RCC 7860 (cell line): ENCODE data around the gene EYA2.

Experiments
- DNase-seq: peaks from one replicate; pipeline ENCODE4 v3.0.0-alpha.2; 2015; ENCODE audit warnings: low spot score
- FAIRE-seq: peaks from 2 replicates; lab custom pipeline; 2012; peaks lifted over from hg19 to GRCh38; lab: Jason Lieb, UNC

The EYA2 gene

DNA sequence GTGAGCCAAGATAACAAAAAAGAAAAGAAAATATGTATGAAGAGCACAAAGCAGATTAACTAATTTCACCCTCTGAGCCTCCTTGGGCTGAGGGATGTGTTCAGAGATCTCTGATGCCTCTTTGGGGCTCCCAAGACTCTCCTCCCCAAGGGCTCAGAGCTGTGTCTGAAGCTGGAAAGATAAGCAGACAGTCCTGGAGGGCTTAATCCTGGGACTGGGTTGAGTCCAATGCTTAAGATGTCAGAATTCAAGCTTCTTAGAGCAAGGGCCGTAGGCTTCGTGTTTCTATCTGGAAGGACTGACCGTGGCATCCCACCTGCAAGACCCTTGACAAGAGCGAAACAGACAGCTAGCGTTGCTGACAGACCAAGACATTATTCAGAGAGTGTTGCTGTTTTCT lies 232.9 kb downstream of the EYA2 start:
- DNase-seq: no peak
- FAIRE-seq: no peak

DNA sequence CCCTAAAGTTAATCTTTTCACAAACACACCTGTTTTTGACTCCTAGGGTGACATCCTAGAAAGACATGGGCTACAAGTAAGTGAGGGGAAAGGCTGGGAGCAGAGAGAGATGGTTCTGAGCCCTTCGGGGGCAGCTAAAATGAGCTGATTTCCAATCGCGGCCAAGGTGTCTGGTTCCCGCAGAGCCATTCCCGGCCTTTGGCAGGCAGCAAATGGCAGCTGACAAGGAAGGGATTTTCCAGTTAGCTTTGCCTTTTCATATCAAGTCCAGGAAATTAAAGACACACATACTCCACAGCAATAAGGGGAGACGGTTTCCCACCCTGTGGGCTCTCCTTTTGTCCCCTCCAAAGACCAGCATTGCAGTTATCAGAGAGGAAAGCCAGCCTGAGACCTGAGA lies 233.4 kb downstream of the EYA2 start:
- DNase-seq: no peak
- no peak for FAIRE-seq

- FAIRE-seq: no peak
- no peak for DNase-seq
Observed at GRCh38 chr20:47129306-47129705, 234.7 kb downstream of the EYA2 start.

GRCh38 chr20:47133809-47134456 lies 239.3 kb downstream of the EYA2 start:
- FAIRE-seq: peak; percentile 73
- DNase-seq: peak; percentile 13

DNA sequence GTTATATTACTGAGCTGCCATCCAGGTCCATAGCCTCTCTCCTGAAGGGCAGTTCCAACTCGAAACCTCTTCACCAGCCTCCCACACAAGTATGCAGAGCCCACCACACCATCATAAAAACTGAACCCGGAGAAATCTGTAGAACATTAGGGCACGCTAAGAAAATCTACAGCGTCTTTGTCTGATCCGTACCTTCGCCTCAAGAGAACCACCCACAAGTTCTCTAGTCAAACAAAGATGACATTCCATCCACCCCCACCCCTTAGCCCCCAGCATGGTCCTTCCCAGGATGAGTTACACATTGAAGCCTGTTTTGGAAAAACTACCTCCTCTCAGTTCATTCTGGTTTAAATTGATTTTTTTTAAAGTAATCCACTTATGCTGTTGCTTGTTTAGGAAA lies 242.1 kb downstream of the EYA2 start:
- FAIRE-seq: no peak
- DNase-seq: no peak

DNA sequence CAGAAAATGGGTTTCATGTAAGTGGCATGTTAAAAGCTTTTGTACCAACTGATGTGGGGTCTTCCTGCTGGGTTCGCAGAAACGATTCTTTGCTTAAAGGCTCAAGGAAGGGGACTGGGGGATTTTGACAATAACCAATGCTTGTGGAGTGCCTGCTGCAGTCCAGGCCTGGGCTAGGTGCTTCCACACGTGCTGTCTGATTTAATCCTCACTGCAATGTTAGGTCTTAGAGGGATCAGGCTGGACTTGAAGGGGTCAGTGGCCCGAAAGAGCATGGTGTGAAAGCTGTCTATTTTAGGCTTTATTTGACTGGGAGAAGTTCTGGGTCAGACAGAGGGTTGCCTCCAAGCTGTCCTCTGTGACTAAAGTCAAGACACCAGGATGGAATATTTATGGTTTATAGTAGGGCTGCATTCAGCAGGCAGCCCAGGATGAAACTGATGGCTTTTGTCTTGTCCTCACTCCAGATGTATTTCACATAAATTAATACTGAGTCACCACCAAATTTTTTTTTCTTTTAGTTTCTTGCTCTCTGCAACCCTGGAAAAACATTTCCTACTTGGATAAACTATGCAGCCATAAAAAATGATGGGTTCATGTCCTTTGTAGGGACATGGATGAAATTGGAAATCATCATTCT lies 242.7 kb downstream of the EYA2 start:
- FAIRE-seq (no peak), DNase-seq (no peak)

DNA sequence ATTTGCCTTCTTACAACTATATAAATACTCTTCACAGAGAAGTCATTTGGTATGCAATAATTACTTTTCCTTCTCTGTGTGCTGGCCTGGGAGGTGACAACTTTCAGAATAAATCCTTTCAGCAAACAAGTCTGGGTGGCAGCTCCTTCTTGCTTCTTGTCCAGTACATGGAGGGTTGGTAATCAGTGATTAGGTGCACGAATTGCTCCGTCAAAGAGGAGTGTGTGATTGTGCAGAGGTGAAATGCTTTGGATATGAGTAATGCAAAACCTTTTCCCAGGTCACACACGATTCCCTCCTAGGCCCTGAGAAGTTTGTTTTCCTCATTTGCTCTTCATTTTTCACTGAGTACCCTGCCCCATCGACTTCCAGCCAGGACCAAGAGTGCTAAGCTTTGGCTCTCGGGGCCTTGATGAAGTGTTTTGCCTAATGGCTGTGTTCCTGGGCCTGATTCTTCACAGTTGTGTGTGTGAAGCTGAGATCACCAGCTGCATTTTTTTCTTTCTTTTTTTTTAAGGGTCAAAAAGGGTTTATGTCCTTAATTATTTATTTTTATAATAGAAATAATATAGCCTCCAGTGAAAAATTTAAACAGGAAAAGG lies 245.4 kb downstream of the EYA2 start:
- peak; percentile 88 for FAIRE-seq
- DNase-seq: peak; percentile 65

- no peak for FAIRE-seq
Observed at GRCh38 chr20:47141350-47141921, 246.8 kb downstream of the EYA2 start.

GRCh38 chr20:47141941-47142773 lies 247.5 kb downstream of the EYA2 start:
- DNase-seq (no peak), FAIRE-seq (no peak)

More at GRCh38 chr20:47141350-47141921, 246.8 kb downstream of the EYA2 start:
- DNase-seq: no peak

DNA sequence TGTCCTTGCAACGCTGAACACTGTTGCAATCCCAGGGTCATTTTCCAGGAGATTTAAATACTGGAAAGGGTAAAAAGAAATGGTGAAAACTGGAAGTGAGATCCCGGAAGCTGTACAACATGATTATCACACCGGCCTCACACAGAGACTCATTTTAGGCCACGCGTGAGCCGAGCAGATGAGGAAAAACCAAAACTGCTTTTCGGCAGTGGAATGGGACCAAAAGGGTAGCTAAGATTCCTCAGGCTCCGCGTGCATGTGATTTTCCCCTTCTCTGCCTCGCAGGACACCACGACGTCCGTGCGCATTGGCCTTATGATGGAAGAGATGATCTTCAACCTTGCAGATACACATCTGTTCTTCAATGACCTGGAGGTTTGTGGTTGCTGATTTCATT lies 248.1 kb downstream of the EYA2 start:
- FAIRE-seq: no peak
- no peak for DNase-seq

GRCh38 chr20:47143657-47144056 lies 249.0 kb downstream of the EYA2 start:
- no peak for DNase-seq

DNA sequence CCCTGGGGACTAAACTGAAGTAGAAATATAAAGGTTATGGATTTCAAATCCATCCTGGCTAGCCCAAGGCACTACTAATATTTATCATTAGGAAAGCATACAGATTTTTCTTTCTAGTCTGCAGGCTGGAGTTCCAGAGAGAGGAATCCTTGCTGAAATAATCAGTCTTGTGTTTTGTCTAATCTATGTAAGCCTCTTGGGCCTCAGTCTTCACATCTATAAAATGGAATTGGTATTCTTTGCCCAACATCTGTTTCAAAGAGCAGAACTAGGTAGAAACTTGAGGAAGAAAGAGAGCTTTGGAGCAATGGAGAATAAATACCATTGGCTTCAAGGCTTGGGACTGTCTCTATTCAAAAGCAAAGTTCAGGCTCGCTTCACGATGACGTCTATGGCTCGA lies 249.8 kb downstream of the EYA2 start:
- DNase-seq (no peak), FAIRE-seq (no peak)

More at GRCh38 chr20:47143657-47144056, 249.0 kb downstream of the EYA2 start:
- no peak for FAIRE-seq

GRCh38 chr20:47146686-47147085 lies 252.0 kb downstream of the EYA2 start:
- DNase-seq: peak; percentile 86
- peak; percentile 92 for FAIRE-seq

GRCh38 chr20:47148059-47148458 lies 253.4 kb downstream of the EYA2 start:
- DNase-seq (no peak), FAIRE-seq (no peak)

DNA sequence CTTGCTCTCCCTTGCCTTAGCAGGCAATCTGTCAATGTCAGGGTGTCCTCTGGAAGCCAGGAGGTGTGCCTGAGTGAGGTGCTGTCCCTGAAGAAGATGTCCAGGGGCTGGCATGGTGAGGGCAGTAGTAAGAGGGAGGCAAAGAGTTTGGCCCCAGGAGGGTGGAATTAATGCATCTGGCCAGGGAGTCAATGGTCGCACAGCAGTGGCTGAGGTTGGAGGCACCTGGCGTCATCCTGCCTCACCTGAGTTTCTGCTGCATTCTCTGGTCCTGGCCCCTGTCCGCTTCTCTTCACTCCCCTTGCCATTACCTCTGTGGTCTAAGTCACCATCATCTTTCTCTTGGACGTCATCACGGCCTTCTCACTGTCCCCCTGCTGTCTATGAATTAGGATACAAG lies 255.3 kb downstream of the EYA2 start:
- DNase-seq: no peak
- FAIRE-seq: no peak

DNA sequence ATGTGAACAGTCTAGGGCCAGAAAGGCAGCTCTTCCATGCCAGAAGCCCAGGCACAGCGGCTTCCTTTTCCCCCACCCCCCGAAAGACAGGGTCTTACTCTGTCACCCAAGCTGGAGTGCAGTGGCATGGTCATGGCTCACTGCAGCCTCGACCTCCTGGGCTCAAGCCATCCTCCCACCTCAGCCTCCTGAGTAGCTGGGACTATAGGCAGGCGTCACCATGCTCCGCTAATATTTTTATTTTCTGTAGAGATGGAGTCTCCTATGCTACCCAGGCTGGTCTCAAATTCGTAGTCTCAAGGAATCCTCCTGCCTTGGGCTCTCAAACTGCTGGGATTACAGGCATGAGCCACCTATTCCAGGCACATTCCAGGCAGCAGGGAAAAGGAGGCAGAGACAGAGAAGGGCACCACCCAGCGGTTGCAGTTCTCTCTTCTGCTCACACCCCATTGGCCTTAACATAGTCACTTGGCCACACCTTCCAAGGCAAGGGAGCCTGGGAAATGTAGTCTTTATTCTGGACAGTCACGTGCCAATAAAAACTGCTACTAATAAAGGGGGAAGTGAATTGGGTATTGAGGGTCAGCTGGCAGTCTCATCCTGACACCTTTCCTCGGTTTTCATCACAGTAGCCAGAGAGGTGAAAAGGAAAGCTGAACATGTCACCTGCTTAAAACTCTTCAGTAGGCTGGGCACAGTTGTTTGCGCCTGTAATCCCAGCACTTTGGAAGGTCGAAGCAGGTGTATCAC lies 255.9 kb downstream of the EYA2 start:
- FAIRE-seq: peak; percentile 53
- DNase-seq: peak; percentile 62

- FAIRE-seq (no peak), DNase-seq (no peak)
Observed at GRCh38 chr20:47152068-47152467, 257.4 kb downstream of the EYA2 start.

DNA sequence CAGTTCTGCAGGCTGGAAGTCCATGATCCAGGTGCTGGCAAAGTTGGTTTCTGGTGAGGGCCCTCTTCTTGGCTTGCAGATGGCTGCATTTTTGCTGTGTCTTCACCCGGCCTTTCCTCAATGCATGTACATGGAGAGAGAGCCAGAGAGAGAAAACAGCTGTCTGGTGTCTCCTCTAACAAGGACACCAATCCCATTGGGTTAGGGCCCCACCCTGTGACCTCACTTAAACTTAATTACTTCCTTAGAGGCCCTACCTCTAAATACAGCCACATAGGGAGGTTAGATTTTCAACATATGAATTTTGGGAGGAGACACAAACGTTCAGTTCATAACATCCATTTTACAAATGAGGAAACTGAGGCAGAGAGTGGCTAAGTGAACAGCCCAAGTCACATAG lies 259.4 kb downstream of the EYA2 start:
- FAIRE-seq: no peak
- DNase-seq: no peak

GRCh38 chr20:47156301-47157137 lies 261.9 kb downstream of the EYA2 start:
- DNase-seq (no peak), FAIRE-seq (no peak)
